ENCODE data around the gene GHRH. TPM values are rescaled to one million over a fixed set of nuclear protein-coding genes. Genes with fewer than 3 reads are reported as not detected.

Gene GHRH
- total RNA-seq, 1 donor from 2014 or later: not detected

GRCh38 chr20:37273988-37274387 is 12.4 kb upstream of the GHRH start:
- TF ChIP-seq POLR2A (IDR thresholded peaks at IDR 0.05) (no peak), CTCF (IDR thresholded peaks at IDR 0.05) (no peak), POLR2AphosphoS5 (IDR thresholded peaks at IDR 0.05; ENCODE audit: insufficient read depth in 1 of 2, low read depth in 1 of 2) (no peak)
- no peaks in the 10 kb centered on the region for H3K27me3 ChIP-seq

GRCh38 chr20:37271421-37271768 is 9.8 kb upstream of the GHRH start:
- intact Hi-C loops (cut with DNase I): loop anchor here (5.0 kb wide), 1 partner anchor 261 kb away; no protein-coding TSS in a partner anchor
- Histone ChIP-seq H3K4me1 (peaks cover 9% of the 10 kb centered on the region), H3K4me3 (no peak overlapping the region), H3K36me3 (no peaks in the 10 kb centered on the region), H3K9me3 (no peaks in the 10 kb centered on the region), H3K27me3 (no peaks in the 10 kb centered on the region), H3K27ac (no peak overlapping the region)
- no peak for DNase-seq (ENCODE audit: extremely low spot score in 2 of 2)
- no peak for TF ChIP-seq POLR2AphosphoS5 (IDR thresholded peaks at IDR 0.05; ENCODE audit: insufficient read depth in 1 of 2, low read depth in 1 of 2)
- no peak for TF ChIP-seq CTCF (IDR thresholded peaks at IDR 0.05)
- TF ChIP-seq POLR2A (IDR thresholded peaks at IDR 0.05): no peak

More at GRCh38 chr20:37273988-37274387, 12.4 kb upstream of the GHRH start:
- Histone ChIP-seq H3K4me3 (no peak overlapping the region), H3K9me3 (no peaks in the 10 kb centered on the region), H3K4me1 (peaks cover 18% of the 10 kb centered on the region), H3K36me3 (no peaks in the 10 kb centered on the region), H3K27ac (no peak overlapping the region)
- intact Hi-C loops (cut with DNase I): loop anchor here (5.0 kb wide), 1 partner anchor 258 kb away; no protein-coding TSS in a partner anchor
- DNase-seq (ENCODE audit: extremely low spot score in 2 of 2): no peak

- intact Hi-C loops (cut with DNase I): loop anchor here (5.0 kb wide), 1 partner anchor 262 kb away; no protein-coding TSS in a partner anchor
- Histone ChIP-seq H3K36me3 (no peaks in the 10 kb centered on the region), H3K9me3 (no peaks in the 10 kb centered on the region), H3K27me3 (no peaks in the 10 kb centered on the region), H3K27ac (no peak overlapping the region), H3K4me3 (no peak overlapping the region), H3K4me1 (peaks cover 7% of the 10 kb centered on the region)
- no peak for DNase-seq (ENCODE audit: extremely low spot score in 2 of 2)
- TF ChIP-seq POLR2AphosphoS5 (IDR thresholded peaks at IDR 0.05; ENCODE audit: insufficient read depth in 1 of 2, low read depth in 1 of 2): no peak
- no peak for TF ChIP-seq POLR2A (IDR thresholded peaks at IDR 0.05)
- no peak for TF ChIP-seq CTCF (IDR thresholded peaks at IDR 0.05)
These were observed 9.2 kb upstream of the GHRH start for GRCh38 chr20:37270576-37271420.

- intact Hi-C loops (cut with DNase I): no loop called here
- no peaks in the 10 kb centered on the region for H3K27me3 ChIP-seq
- H3K36me3 ChIP-seq: no peaks in the 10 kb centered on the region
- H3K9me3 ChIP-seq: no peaks in the 10 kb centered on the region
- peaks cover 7% of the 10 kb centered on the region for H3K4me1 ChIP-seq
- no peak for DNase-seq (ENCODE audit: extremely low spot score in 2 of 2)
- no peak for TF ChIP-seq POLR2AphosphoS5 (IDR thresholded peaks at IDR 0.05; ENCODE audit: insufficient read depth in 1 of 2, low read depth in 1 of 2)
- TF ChIP-seq CTCF (IDR thresholded peaks at IDR 0.05): no peak
- no peak for TF ChIP-seq POLR2A (IDR thresholded peaks at IDR 0.05)
- H3K4me3 ChIP-seq: no peak overlapping the region
- no peak overlapping the region for H3K27ac ChIP-seq
These were observed 6.2 kb upstream of the GHRH start for GRCh38 chr20:37267667-37268313.

All from vagina (tissue), 2 donors.